Thyroid gland (tissue), 4 donors: ENCODE data around the gene EPHB4. TPM values are rescaled to one million over a fixed set of nuclear protein-coding genes. Genes with fewer than 3 reads are reported as not detected.

Experiments
- DNase-seq, 2 donors: peaks; one replicate each; pipeline ENCODE4 v3.0.0-alpha.2; 2019
- H3K27ac ChIP-seq, 3 donors: fragments of 200-600 bp; sonication (generic); 1 replicate in 2 of 3; 2 replicates in 1 of 3; pipeline ENCODE4 v1.5.1; 2016 to 2019; ENCODE audit warnings: mild to moderate bottlenecking in 1 of 3, moderate library complexity in 1 of 3
- H3K27me3 ChIP-seq: fragments of 200-600 bp; sonication (generic); one replicate; pipeline ENCODE4 v1.5.1; 2019
- H3K36me3 ChIP-seq, 2 donors: fragments of 200-600 bp; sonication (generic); one replicate each; pipeline ENCODE4 v1.5.1; 2016 to 2019
- H3K4me1 ChIP-seq, 2 donors: fragments of 200-600 bp; sonication (generic); one replicate each; pipeline ENCODE4 v1.5.1; 2017 to 2019
- H3K4me3 ChIP-seq, 3 donors: fragments of 200-600 bp; sonication (generic); replicated peaks in 1 of 3; 1 replicate in 2 of 3; 2 replicates in 1 of 3; pipeline ENCODE4 v1.5.1; 2016; ENCODE audit warnings: mild to moderate bottlenecking in 1 of 3
- H3K9me3 ChIP-seq: fragments of 200-600 bp; sonication (generic); one replicate; pipeline ENCODE4 v1.5.1; 2017
- POLR2A ChIP-seq, 2 donors: fragments of 450-650 bp; IDR thresholded peaks; one replicate each; pipeline ENCODE4 v1.6.1; 2017; ENCODE audit warnings: antibody characterized with exemption in 2 of 2, mild to moderate bottlenecking in 2 of 2, moderate library complexity in 1 of 2
- WGBS, 2 donors: methylation state at CpG; one replicate each; pipeline ENCODE4 v1.1.5; 2017; 5-methylcytosine and 5-hydroxymethylcytosine counted together
- intact Hi-C: fragments of 100-400 bp; cut with DNase I; formaldehyde crosslinking; loops from one replicate; pipeline ENCODE4 v1.15.1; 2023
- total RNA-seq, 4 donors: library from RNA; depleted of rRNA; stranded (reverse); fragments of >200 nt; gene quantifications; one replicate each; pipeline ENCODE4 v1.2.3, GENCODE V29; 2016
- TF ChIP-seq, protein P1 (sequence below), 6 experiments: fragments of 200-600 bp in 3 of 6; fragments of 450-650 bp in 3 of 6; sonication (generic) in 3 of 6; IDR thresholded peaks; one replicate each; pipeline ENCODE4 v1.5.1; 2016 to 2019; ENCODE audit warnings: antibody characterized with exemption in 6 of 6, mild to moderate bottlenecking in 2 of 6, inconsistent platforms in 1 of 6, moderate library complexity in 1 of 6

The EPHB4 gene
- total RNA-seq, 4 donors from 2014 or later = 27.9 to 38.0 (median 35.1) TPM

- no peak for TF ChIP-seq POLR2A (IDR thresholded peaks at IDR 0.05)
- no peak for DNase-seq
- no peaks in the 10 kb centered on the region for H3K36me3 ChIP-seq
- 60 to 64% methylated on average over 17 of the region's 17 CpGs for WGBS, 2 donors
- H3K27me3 ChIP-seq = no peaks in the 10 kb centered on the region
- H3K4me1 ChIP-seq = no peaks in the 10 kb centered on the region
- intact Hi-C loops = no loop called here
- no peak overlapping the region for H3K4me3 ChIP-seq
- H3K27ac ChIP-seq = no peak overlapping the region
- H3K9me3 ChIP-seq = no peaks in the 10 kb centered on the region
Measured at GRCh38 chr7:100779359-100779758, 48.0 kb downstream of the EPHB4 start.

DNA sequence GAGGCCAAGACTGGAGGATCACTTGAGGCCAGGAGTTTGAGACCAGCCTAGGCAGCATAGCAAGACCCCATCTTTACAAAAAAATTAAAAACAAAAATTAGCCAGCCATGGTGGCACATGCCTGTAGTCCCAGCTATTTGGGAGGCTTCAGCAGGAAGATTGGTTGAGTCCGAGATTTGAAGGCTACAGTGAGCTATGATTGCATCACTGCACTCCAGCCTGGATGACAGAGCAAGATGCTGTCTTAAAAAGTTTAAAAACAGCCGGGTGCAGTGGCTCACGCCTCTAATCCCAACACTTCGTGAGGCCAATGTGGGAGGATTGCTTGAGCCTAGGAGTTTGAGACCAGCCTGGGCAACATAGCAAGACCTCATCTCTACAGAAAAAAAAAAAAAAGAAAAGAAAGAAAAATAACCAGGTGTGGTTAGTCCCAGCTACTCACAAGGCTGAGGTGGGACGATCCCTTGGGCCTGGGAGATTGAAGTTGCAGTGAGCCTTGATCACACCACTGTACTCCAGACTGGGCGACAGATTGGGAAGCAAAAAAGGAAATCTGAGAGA lies 49.2 kb downstream of the EPHB4 start:
- Histone ChIP-seq H3K36me3 (no peaks in the 10 kb centered on the region), H3K4me1 (no peaks in the 10 kb centered on the region), H3K9me3 (no peaks in the 10 kb centered on the region), H3K27me3 (no peaks in the 10 kb centered on the region), H3K4me3 (no peak overlapping the region), H3K27ac (no peak overlapping the region)
- intact Hi-C loops = no loop called here
- DNase-seq = no peak
- TF ChIP-seq, protein P1, sequence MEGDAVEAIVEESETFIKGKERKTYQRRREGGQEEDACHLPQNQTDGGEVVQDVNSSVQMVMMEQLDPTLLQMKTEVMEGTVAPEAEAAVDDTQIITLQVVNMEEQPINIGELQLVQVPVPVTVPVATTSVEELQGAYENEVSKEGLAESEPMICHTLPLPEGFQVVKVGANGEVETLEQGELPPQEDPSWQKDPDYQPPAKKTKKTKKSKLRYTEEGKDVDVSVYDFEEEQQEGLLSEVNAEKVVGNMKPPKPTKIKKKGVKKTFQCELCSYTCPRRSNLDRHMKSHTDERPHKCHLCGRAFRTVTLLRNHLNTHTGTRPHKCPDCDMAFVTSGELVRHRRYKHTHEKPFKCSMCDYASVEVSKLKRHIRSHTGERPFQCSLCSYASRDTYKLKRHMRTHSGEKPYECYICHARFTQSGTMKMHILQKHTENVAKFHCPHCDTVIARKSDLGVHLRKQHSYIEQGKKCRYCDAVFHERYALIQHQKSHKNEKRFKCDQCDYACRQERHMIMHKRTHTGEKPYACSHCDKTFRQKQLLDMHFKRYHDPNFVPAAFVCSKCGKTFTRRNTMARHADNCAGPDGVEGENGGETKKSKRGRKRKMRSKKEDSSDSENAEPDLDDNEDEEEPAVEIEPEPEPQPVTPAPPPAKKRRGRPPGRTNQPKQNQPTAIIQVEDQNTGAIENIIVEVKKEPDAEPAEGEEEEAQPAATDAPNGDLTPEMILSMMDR (IDR thresholded peaks at IDR 0.05) = no peak
- no peak for TF ChIP-seq POLR2A (IDR thresholded peaks at IDR 0.05)
- 86 to 90% methylated on average over 6 of the region's 6 CpGs for WGBS, 2 donors

- 83 to 93% methylated on average over 7 to 8 of the region's 9 CpGs for WGBS, 2 donors
- no peak for DNase-seq
- H3K27me3 ChIP-seq = no peaks in the 10 kb centered on the region
- no peaks in the 10 kb centered on the region for H3K4me1 ChIP-seq
- no peak for TF ChIP-seq POLR2A (IDR thresholded peaks at IDR 0.05)
- TF ChIP-seq, protein P1 (IDR thresholded peaks at IDR 0.05) = no peak
- intact Hi-C loops = no loop called here
- no peaks in the 10 kb centered on the region for H3K36me3 ChIP-seq
- H3K4me3 ChIP-seq = no peak overlapping the region
- H3K27ac ChIP-seq = no peak overlapping the region
- no peaks in the 10 kb centered on the region for H3K9me3 ChIP-seq
Measured at GRCh38 chr7:100773491-100773890, 53.8 kb downstream of the EPHB4 start.

DNA sequence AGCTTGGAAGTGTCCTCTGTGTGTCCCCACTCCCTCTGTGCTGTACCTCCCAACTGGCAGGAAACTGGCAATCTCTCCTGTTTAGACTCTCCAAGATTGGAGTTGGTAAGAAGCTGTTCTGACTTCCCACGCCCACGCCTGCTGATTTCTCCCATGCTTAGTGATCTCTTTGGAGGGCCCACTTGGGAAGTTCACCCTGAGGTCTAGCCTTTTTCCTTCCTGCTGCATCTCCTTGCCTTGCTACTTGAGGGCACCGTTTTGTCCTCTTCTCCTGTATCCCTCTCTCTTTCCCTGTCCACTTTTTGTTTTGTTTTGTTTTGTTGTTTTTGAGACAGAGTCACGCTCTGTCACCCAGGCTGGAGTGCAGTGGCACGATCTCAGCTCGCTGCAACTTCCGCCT lies 58.5 kb downstream of the EPHB4 start:
- TF ChIP-seq POLR2A (IDR thresholded peaks at IDR 0.05) = no peak
- TF ChIP-seq, protein P1 (IDR thresholded peaks at IDR 0.05) = no peak
- H3K9me3 ChIP-seq = no peaks in the 10 kb centered on the region
- H3K36me3 ChIP-seq = no peaks in the 10 kb centered on the region
- no peak overlapping the region for H3K4me3 ChIP-seq
- H3K4me1 ChIP-seq = no peaks in the 10 kb centered on the region
- WGBS, 2 donors = 60 to 63% methylated on average over 7 of the region's 7 CpGs
- no peak for DNase-seq
- intact Hi-C loops = no loop called here
- H3K27ac ChIP-seq = no peak overlapping the region
- no peaks in the 10 kb centered on the region for H3K27me3 ChIP-seq

GRCh38 chr7:100765250-100765649 lies 62.1 kb downstream of the EPHB4 start:
- no peaks in the 10 kb centered on the region for H3K27me3 ChIP-seq
- no peak overlapping the region for H3K27ac ChIP-seq
- no peak for DNase-seq
- intact Hi-C loops = no loop called here
- no peak for TF ChIP-seq POLR2A (IDR thresholded peaks at IDR 0.05)
- TF ChIP-seq, protein P1 (IDR thresholded peaks at IDR 0.05) = no peak
- 64 to 74% methylated on average over 10 to 16 of the region's 16 CpGs for WGBS, 2 donors
- no peaks in the 10 kb centered on the region for H3K36me3 ChIP-seq
- H3K4me3 ChIP-seq = no peak overlapping the region
- no peaks in the 10 kb centered on the region for H3K4me1 ChIP-seq
- H3K9me3 ChIP-seq = no peaks in the 10 kb centered on the region
